ENCODE data around the gene GAB1.

GAB1 gene

GRCh38 chr4:143336781-143337599 is at the start of gene GAB1:
TSS of gene GAB1 (plus strand) at chr4:143336876. CDS start at chr4:143337189, 313 bp downstream.
- no peak for DNase-seq (ENCODE audit: low read depth)

- no peak for DNase-seq (ENCODE audit: low read depth)
Observed at GRCh38 chr4:143287572-143287923, 49.1 kb upstream of the GAB1 start.

GRCh38 chr4:143288171-143288570 is 48.5 kb upstream of the GAB1 start:
- no peak for DNase-seq (ENCODE audit: low read depth)

- no peak for DNase-seq (ENCODE audit: low read depth)
Observed at GRCh38 chr4:143289370-143289769, 47.3 kb upstream of the GAB1 start.

- DNase-seq (ENCODE audit: low read depth) = no peak
Observed at GRCh38 chr4:143291314-143291713, 45.4 kb upstream of the GAB1 start.

- no peak for DNase-seq (ENCODE audit: low read depth)
Observed at GRCh38 chr4:143292858-143293257, 43.8 kb upstream of the GAB1 start.

GRCh38 chr4:143294310-143294709 is 42.4 kb upstream of the GAB1 start:
- DNase-seq (ENCODE audit: low read depth) = no peak

GRCh38 chr4:143294710-143295275 is 41.9 kb upstream of the GAB1 start:
- no peak for DNase-seq (ENCODE audit: low read depth)

GRCh38 chr4:143296397-143297067 is 40.1 kb upstream of the GAB1 start:
- DNase-seq (ENCODE audit: low read depth) = no peak

- no peak for DNase-seq (ENCODE audit: low read depth)
Observed at GRCh38 chr4:143300860-143301259, 35.8 kb upstream of the GAB1 start.

- DNase-seq (ENCODE audit: low read depth) = no peak
Observed at GRCh38 chr4:143302536-143302935, 34.1 kb upstream of the GAB1 start.

GRCh38 chr4:143306788-143307187 is 29.9 kb upstream of the GAB1 start:
- DNase-seq (ENCODE audit: low read depth) = no peak

- DNase-seq (ENCODE audit: low read depth) = no peak
Observed at GRCh38 chr4:143307531-143307930, 29.1 kb upstream of the GAB1 start.

GRCh38 chr4:143308377-143308776 is 28.3 kb upstream of the GAB1 start:
- no peak for DNase-seq (ENCODE audit: low read depth)

GRCh38 chr4:143311924-143312323 is 24.8 kb upstream of the GAB1 start:
- no peak for DNase-seq (ENCODE audit: low read depth)

GRCh38 chr4:143313521-143313920 is 23.2 kb upstream of the GAB1 start:
- DNase-seq (ENCODE audit: low read depth) = no peak

- DNase-seq (ENCODE audit: low read depth) = no peak
Observed at GRCh38 chr4:143313996-143314395, 22.7 kb upstream of the GAB1 start.

GRCh38 chr4:143320113-143320512 is 16.6 kb upstream of the GAB1 start:
- no peak for DNase-seq (ENCODE audit: low read depth)

- DNase-seq (ENCODE audit: low read depth) = no peak
Observed at GRCh38 chr4:143326735-143327134, 9.9 kb upstream of the GAB1 start.

GRCh38 chr4:143329985-143330384 is 6.7 kb upstream of the GAB1 start:
- no peak for DNase-seq (ENCODE audit: low read depth)

- no peak for DNase-seq (ENCODE audit: low read depth)
Observed at GRCh38 chr4:143335979-143336780, 496 bp upstream of the GAB1 start.

- no peak for DNase-seq (ENCODE audit: low read depth)
Observed at GRCh38 chr4:143337600-143338287, 1.1 kb downstream of the GAB1 start.
